A673 (cell line): Measurements from ENCODE around the gene USP12.
"Not testable (repeated sequence)": the region's sequence is repeated elsewhere in the genome, so short reads cannot be mapped to it uniquely, and the experiment has no call there.

ENCODE experiments used
- EZH2 ChIP-seq: fragments of 200-600 bp; sonication (generic); IDR thresholded peaks from 2 replicates; pipeline ENCODE4 v1.6.1; 2017; ENCODE audit warnings: borderline replicate concordance, low read depth, mild to moderate bottlenecking, mixed read lengths, antibody characterized with exemption, low read length; ENCODE audit not compliant: poor library complexity, severe bottlenecking
- TF ChIP-seq, protein P1 (sequence below): fragments of 300-800, 200-600 bp; sonication (generic); conservative IDR thresholded peaks from 2 replicates; pipeline ENCODE4 v1.5.1; 2017; ENCODE audit warnings: low read depth, mild to moderate bottlenecking, antibody characterized with exemption, low read length, moderate library complexity, mixed read lengths

DNA sequence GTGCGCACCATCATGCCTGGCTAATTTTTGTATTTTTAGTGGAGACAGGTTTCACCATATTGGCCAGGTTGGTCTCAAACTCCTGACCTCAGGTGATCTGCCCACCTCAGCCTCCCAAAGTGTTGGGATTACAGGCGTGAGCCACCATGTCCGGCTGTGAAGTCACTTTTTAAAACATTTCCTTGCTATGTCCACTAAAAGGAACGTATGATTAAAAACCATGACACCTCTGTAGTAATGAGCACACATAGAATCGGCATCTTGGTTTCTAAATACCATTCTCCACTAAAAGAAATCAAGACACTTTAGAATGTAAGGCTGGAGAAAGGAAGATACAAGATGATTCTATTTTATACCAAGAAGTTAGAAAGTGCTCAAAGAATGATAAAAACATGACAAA, 30.5 kb downstream of the USP12 start:
- TF ChIP-seq, protein P1, sequence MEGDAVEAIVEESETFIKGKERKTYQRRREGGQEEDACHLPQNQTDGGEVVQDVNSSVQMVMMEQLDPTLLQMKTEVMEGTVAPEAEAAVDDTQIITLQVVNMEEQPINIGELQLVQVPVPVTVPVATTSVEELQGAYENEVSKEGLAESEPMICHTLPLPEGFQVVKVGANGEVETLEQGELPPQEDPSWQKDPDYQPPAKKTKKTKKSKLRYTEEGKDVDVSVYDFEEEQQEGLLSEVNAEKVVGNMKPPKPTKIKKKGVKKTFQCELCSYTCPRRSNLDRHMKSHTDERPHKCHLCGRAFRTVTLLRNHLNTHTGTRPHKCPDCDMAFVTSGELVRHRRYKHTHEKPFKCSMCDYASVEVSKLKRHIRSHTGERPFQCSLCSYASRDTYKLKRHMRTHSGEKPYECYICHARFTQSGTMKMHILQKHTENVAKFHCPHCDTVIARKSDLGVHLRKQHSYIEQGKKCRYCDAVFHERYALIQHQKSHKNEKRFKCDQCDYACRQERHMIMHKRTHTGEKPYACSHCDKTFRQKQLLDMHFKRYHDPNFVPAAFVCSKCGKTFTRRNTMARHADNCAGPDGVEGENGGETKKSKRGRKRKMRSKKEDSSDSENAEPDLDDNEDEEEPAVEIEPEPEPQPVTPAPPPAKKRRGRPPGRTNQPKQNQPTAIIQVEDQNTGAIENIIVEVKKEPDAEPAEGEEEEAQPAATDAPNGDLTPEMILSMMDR = not testable (repeated sequence)
- TF ChIP-seq EZH2 = not testable (repeated sequence)
